IPS-11a (cell line): ENCODE measurements around the gene ACER2.

Source experiments
- H3K4me3 ChIP-seq: one replicate; pipeline ENCODE4 v1.5.1; 2013; ENCODE audit warnings: low read depth, low read length, control low read depth

ACER2 gene

GRCh38 chr9:19451240-19452087 lies 42.7 kb downstream of the ACER2 start:
- H3K4me3 ChIP-seq, result no peak overlapping the region

- no peak overlapping the region for H3K4me3 ChIP-seq
Observed at GRCh38 chr9:19456426-19456825, 47.6 kb downstream of the ACER2 start.

GRCh38 chr9:19456996-19457692 lies 48.3 kb downstream of the ACER2 start:
- no peak overlapping the region for H3K4me3 ChIP-seq

- no peak overlapping the region for H3K4me3 ChIP-seq
Observed at GRCh38 chr9:19457693-19458009, 48.8 kb downstream of the ACER2 start.

GRCh38 chr9:19460243-19460642 lies 51.4 kb downstream of the ACER2 start:
- no peak overlapping the region for H3K4me3 ChIP-seq

- no peak overlapping the region for H3K4me3 ChIP-seq
Observed at GRCh38 chr9:19461135-19461534, 52.3 kb downstream of the ACER2 start.

GRCh38 chr9:19464061-19464763 lies 55.4 kb downstream of the ACER2 start:
- H3K4me3 ChIP-seq, result peak overlapping the region; percentile 56

- peak overlapping the region; percentile 56 for H3K4me3 ChIP-seq
Observed at GRCh38 chr9:19464764-19465585, 56.2 kb downstream of the ACER2 start.

- no peak overlapping the region for H3K4me3 ChIP-seq
Observed at GRCh38 chr9:19465586-19466279, 56.9 kb downstream of the ACER2 start.

- no peak overlapping the region for H3K4me3 ChIP-seq
Observed at GRCh38 chr9:19466280-19466639, 57.5 kb downstream of the ACER2 start.

- no peak overlapping the region for H3K4me3 ChIP-seq
Observed at GRCh38 chr9:19469271-19469670, 60.5 kb downstream of the ACER2 start.

GRCh38 chr9:19470567-19470966 lies 61.8 kb downstream of the ACER2 start:
- no peak overlapping the region for H3K4me3 ChIP-seq

- no peak overlapping the region for H3K4me3 ChIP-seq
Observed at GRCh38 chr9:19470981-19471650, 62.3 kb downstream of the ACER2 start.

- no peak overlapping the region for H3K4me3 ChIP-seq
Observed at GRCh38 chr9:19471737-19472648, 63.2 kb downstream of the ACER2 start.

GRCh38 chr9:19473605-19474004 lies 64.8 kb downstream of the ACER2 start:
- H3K4me3 ChIP-seq, result no peak overlapping the region

- H3K4me3 ChIP-seq, result no peak overlapping the region
Observed at GRCh38 chr9:19479874-19480273, 71.1 kb downstream of the ACER2 start.

GRCh38 chr9:19480345-19480744 lies 71.5 kb downstream of the ACER2 start:
- H3K4me3 ChIP-seq, result no peak overlapping the region

- no peak overlapping the region for H3K4me3 ChIP-seq
Observed at GRCh38 chr9:19481121-19481870, 72.5 kb downstream of the ACER2 start.
